ENCODE measurements around the gene ARHGEF37. TPM values are rescaled to one million over a fixed set of nuclear protein-coding genes. Genes with fewer than 3 reads are reported as not detected.

Gene ARHGEF37
- total and polyA plus RNA-seq, 2 of the 8 experiments (the other 6 are each of a cell fraction or from before 2014, with no cell fraction given), result 0.21 to 0.48 TPM

DNA sequence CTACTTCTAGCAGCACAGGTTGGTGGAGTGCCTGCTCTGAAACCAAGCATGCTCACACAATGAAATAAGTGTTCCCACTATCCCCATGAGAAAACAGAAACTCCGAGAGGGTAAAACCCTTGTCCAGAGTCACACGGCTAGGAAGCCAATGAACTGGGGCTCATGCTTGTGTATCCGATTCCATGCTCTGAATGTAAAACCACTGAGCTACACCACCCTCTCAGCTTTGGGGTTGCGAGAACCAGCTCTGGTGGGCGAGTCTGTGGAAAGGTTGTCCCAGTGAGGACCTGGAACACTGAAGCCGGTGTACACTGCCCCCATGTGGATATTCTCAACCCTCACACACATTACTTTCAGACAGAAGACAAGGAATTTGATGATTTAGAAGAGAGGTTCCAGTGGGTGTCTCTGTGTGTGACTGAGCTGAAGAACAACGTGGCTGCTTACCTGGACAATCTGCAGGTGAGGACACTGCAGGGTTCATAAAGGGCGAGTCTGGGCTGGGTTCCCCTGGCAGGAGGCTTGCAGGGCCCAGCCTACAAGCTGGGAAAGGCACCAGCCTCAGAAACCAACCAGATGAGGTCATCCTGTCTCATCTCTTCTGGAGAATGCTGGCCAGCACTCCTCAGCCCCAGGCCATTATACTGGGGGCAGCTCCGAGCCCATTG lies 37.4 kb downstream of the ARHGEF37 start:
- POLR2A ChIA-PET (ENCODE audit: partially characterized antibody), result interaction anchor here (0.6 to 1.0 kb wide), 3 partner anchors 8 to 126 kb away, joined by 3 to 4 read pairs (median 4); no protein-coding TSS in a partner anchor
- TF ChIP-seq SAP30 (IDR thresholded peaks at IDR 0.05; ENCODE audit: insufficient read depth, insufficient replicate concordance, low read length) (no peak), GTF2F1 (IDR thresholded peaks at IDR 0.05; ENCODE audit: borderline replicate concordance, low read depth, low read length) (no peak), RAD21 (IDR thresholded peaks at IDR 0.05 in 1 of 2, conservative IDR thresholded peaks at IDR 0.05 in 1 of 2; ENCODE audit: low read depth in 2 of 2, low read length in 2 of 2) (peak; percentile 80 to 90), ASH2L (IDR thresholded peaks at IDR 0.05; ENCODE audit: low read length) (no peak), KDM5A (IDR thresholded peaks at IDR 0.05; ENCODE audit: low read length) (no peak), HDAC2 (IDR thresholded peaks at IDR 0.05; ENCODE audit: borderline replicate concordance in 1 of 2, low read depth in 2 of 2, low read length in 2 of 2) (0 out of 4 replicates have a peak, but pooled peaks of 1 of the 2 experiments have one; percentile 19), POLR2A (IDR thresholded peaks at IDR 0.05; ENCODE audit: control extremely low read depth in 1 of 2, low read depth in 2 of 2, low read length in 2 of 2) (no peak), EGR1 (IDR thresholded peaks at IDR 0.05; ENCODE audit: borderline replicate concordance, low read depth, low read length) (no peak), BRCA1 (IDR thresholded peaks at IDR 0.05; ENCODE audit: low read depth, low read length) (no peak)
- TF ChIP-seq, protein P1, sequence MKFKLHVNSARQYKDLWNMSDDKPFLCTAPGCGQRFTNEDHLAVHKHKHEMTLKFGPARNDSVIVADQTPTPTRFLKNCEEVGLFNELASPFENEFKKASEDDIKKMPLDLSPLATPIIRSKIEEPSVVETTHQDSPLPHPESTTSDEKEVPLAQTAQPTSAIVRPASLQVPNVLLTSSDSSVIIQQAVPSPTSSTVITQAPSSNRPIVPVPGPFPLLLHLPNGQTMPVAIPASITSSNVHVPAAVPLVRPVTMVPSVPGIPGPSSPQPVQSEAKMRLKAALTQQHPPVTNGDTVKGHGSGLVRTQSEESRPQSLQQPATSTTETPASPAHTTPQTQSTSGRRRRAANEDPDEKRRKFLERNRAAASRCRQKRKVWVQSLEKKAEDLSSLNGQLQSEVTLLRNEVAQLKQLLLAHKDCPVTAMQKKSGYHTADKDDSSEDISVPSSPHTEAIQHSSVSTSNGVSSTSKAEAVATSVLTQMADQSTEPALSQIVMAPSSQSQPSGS (IDR thresholded peaks at IDR 0.05; ENCODE audit: low read length), result 0 out of 2 replicates have a peak, but pooled peaks have one; percentile 36

More for the DNA sequence above, 37.4 kb downstream of the ARHGEF37 start:
- H3K79me1 ChIP-seq (ENCODE audit: low read depth, low read length), result no peaks in the 10 kb centered on the region; the same call in 1 of the 2 replicates
- 49% methylated on average over 9 of the region's 9 CpGs; no CpG with 5 or more reads in 1 of the 2 experiments for WGBS, 2 experiments (ENCODE audit: extremely low coverage in 1 of 2, insufficient coverage in 1 of 2, insufficient read length in 1 of 2, insufficient replicate concordance in 2 of 2, low coverage in 1 of 2, low lambda C conversion rate in 2 of 2, missing lambda C conversion rate in 1 of 2)
- H3K4me1 ChIP-seq (replicated peaks in 1 of 4; ENCODE audit: control insufficient read depth in 3 of 4, insufficient read depth in 4 of 4, low read length in 3 of 4), result peaks cover 0 to 3% (median 0%) of the 10 kb centered on the region in 4 experiments; a peak in 1 of 7 replicates
- no peak overlapping the region for H3K4me2 ChIP-seq (ENCODE audit: insufficient read depth in 1 of 2, low read depth in 2 of 2, low read length in 2 of 2)
- no peaks in the 10 kb centered on the region for H3K9me3 ChIP-seq (ENCODE audit: insufficient read depth in 2 of 2, low read depth in 1 of 2, low read length in 1 of 2)
- H3K9ac ChIP-seq (replicated peaks in 1 of 4; ENCODE audit: extremely low read depth in 1 of 4, low read depth in 3 of 4, low read length in 3 of 4), result no peak overlapping the region
- H3K23me2 ChIP-seq (ENCODE audit: low read depth, low read length), result no peaks in the 10 kb centered on the region
- no peak overlapping the region for H2BK5ac ChIP-seq (ENCODE audit: low read depth, low read length)
- no peak overlapping the region for H3K14ac ChIP-seq (ENCODE audit: insufficient read length)
- no peaks in the 10 kb centered on the region for H4K20me1 ChIP-seq (replicated peaks in 1 of 2; ENCODE audit: control insufficient read depth in 1 of 2, insufficient read depth in 2 of 2, low read length in 2 of 2)
- H3K27ac ChIP-seq (ENCODE audit: low read depth, low read length), result no peak overlapping the region
- DNase-seq (ENCODE audit: low read depth in 1 of 2, low spot score in 2 of 2) (peak in 1 of 2 experiments; percentile 56), FAIRE-seq (peak; percentile 85)
- no peak overlapping the region for H3K23ac ChIP-seq (ENCODE audit: insufficient read length)
- H4K8ac ChIP-seq (ENCODE audit: extremely low read depth, insufficient read depth, low read length), result no peak overlapping the region
- H4K5ac ChIP-seq (ENCODE audit: insufficient read length, low read depth, low read length), result no peak overlapping the region
- no peak overlapping the region for H2BK20ac ChIP-seq (ENCODE audit: low read length)
- 0 out of 2 replicates have a peak overlapping the region, but pooled peaks have one; percentile 41 for H3K18ac ChIP-seq (ENCODE audit: extremely low read depth, low read length)
- no peak overlapping the region for H2BK120ac ChIP-seq (replicated peaks; ENCODE audit: low read depth, low read length)
- H3K36me3 ChIP-seq (ENCODE audit: control insufficient read depth in 2 of 4, insufficient read depth in 4 of 4, low read length in 3 of 4), result no peaks in the 10 kb centered on the region
- H3K4ac ChIP-seq (replicated peaks; ENCODE audit: insufficient read length, low read depth, low read length), result no peak overlapping the region
- no peak overlapping the region for H2AK5ac ChIP-seq (ENCODE audit: low read depth, low read length)
- peak overlapping the region; percentile 93 for H2AFZ ChIP-seq (ENCODE audit: low read length)
- no peaks in the 10 kb centered on the region for H3K27me3 ChIP-seq (replicated peaks in 1 of 4; ENCODE audit: control insufficient read depth in 3 of 4, extremely low read depth in 1 of 4, insufficient read depth in 3 of 4, low read length in 3 of 4)
- no peak overlapping the region for H2BK12ac ChIP-seq (ENCODE audit: low read depth, low read length)
- CTCF ChIA-PET (ENCODE audit: partially characterized antibody), result interaction anchor here (0.7 to 6.2 kb wide), 49 partner anchors 8 to 668 kb away, joined by 3 to 33 read pairs (median 4); partner anchors contain the start of genes ARHGEF37 and PCYOX1L
- no peak overlapping the region for H3K56ac ChIP-seq (replicated peaks; ENCODE audit: insufficient read length, low read depth, low read length)
- peak overlapping the region; percentile 82; the same call in 1 of the 2 replicates for H2BK15ac ChIP-seq (ENCODE audit: low read length)
- H3K4me3 ChIP-seq (ENCODE audit: extremely low read depth in 1 of 4, insufficient read depth in 2 of 4, low read depth in 3 of 4, low read length in 4 of 4), result no peak overlapping the region
- H4K91ac ChIP-seq (replicated peaks; ENCODE audit: insufficient read length, low read length), result no peak overlapping the region
- no peaks in the 10 kb centered on the region for H3K79me2 ChIP-seq (ENCODE audit: control insufficient read depth in 1 of 2, insufficient read depth in 2 of 2, low read length in 2 of 2)
